Stimulated activated CD4-positive, alpha-beta T cell treated with anti-CD3 and anti-CD28 coated beads, Interleukin-15, amount 100 ng/mL, for 24 hours (primary cell): Measurements from ENCODE around the gene ADK.
A peak's percentile ranks its signal among the peaks of the same experiment; 100 is the strongest.
"Not testable (repeated sequence)": the region's sequence is repeated elsewhere in the genome, so short reads cannot be mapped to it uniquely, and the experiment has no call there.

ENCODE experiments used
- DNase-seq: peaks from one replicate; pipeline ENCODE4 v3.0.0-alpha.2; 2020

ADK gene

GRCh38 chr10:74150990-74151878 lies at the start of gene ADK:
TSS of gene ADK (plus strand) at chr10:74151221. CDS start at chr10:74151279, 58 bp downstream.
- peak; percentile 100 for DNase-seq

- no peak for DNase-seq
Measured at GRCh38 chr10:74103560-74104258, 47.3 kb upstream of the ADK start.

GRCh38 chr10:74104480-74104879 lies 46.5 kb upstream of the ADK start:
- no peak for DNase-seq

GRCh38 chr10:74104996-74105395 lies 46.0 kb upstream of the ADK start:
- no peak for DNase-seq

GRCh38 chr10:74107391-74107790 lies 43.6 kb upstream of the ADK start:
- DNase-seq: no peak

- DNase-seq: no peak
Measured at GRCh38 chr10:74109452-74109851, 41.6 kb upstream of the ADK start.

- DNase-seq: no peak
Measured at GRCh38 chr10:74110120-74110519, 40.9 kb upstream of the ADK start.

- DNase-seq: no peak
Measured at GRCh38 chr10:74111799-74112198, 39.2 kb upstream of the ADK start.

GRCh38 chr10:74113546-74113945 lies 37.5 kb upstream of the ADK start:
- DNase-seq: no peak

- DNase-seq: no peak
Measured at GRCh38 chr10:74114041-74114448, 37.0 kb upstream of the ADK start.

GRCh38 chr10:74117738-74118137 lies 33.3 kb upstream of the ADK start:
- DNase-seq: no peak

- DNase-seq: no peak
Measured at GRCh38 chr10:74118804-74119203, 32.2 kb upstream of the ADK start.

- no peak for DNase-seq
Measured at GRCh38 chr10:74120911-74121310, 30.1 kb upstream of the ADK start.

GRCh38 chr10:74121368-74121767 lies 29.7 kb upstream of the ADK start:
- DNase-seq: no peak

GRCh38 chr10:74122060-74122459 lies 29.0 kb upstream of the ADK start:
- no peak for DNase-seq

GRCh38 chr10:74123081-74123480 lies 27.9 kb upstream of the ADK start:
- no peak for DNase-seq

GRCh38 chr10:74133923-74134820 lies 16.8 kb upstream of the ADK start:
- no peak for DNase-seq

GRCh38 chr10:74135452-74135851 lies 15.6 kb upstream of the ADK start:
- no peak for DNase-seq

- DNase-seq: no peak
Measured at GRCh38 chr10:74137992-74138391, 13.0 kb upstream of the ADK start.

GRCh38 chr10:74138596-74138995 lies 12.4 kb upstream of the ADK start:
- DNase-seq: not testable (repeated sequence)

GRCh38 chr10:74139981-74140380 lies 11.0 kb upstream of the ADK start:
- DNase-seq: no peak

- no peak for DNase-seq
Measured at GRCh38 chr10:74140553-74140952, 10.5 kb upstream of the ADK start.

GRCh38 chr10:74145133-74145532 lies 5.9 kb upstream of the ADK start:
- no peak for DNase-seq
